Fibroblast of lung (primary cell): ENCODE results near the gene NOL9. TPM values are rescaled to one million over a fixed set of nuclear protein-coding genes. Genes with fewer than 3 reads are reported as not detected.

ENCODE experiments used
- DNase-seq, 2 donors: peaks; one replicate each; pipeline versions ENCODE4 v3.0.0 to v3.0.0-alpha.2; 2010; ENCODE audit warnings: low read depth in 2 of 2
- H2AFZ ChIP-seq: 2 replicates; pipeline ENCODE4 v1.5.1; 2012; ENCODE audit warnings: low read length, control low read depth, inconsistent platforms
- H3K27ac ChIP-seq: 2 replicates; pipeline ENCODE4 v1.5.1; 2011; ENCODE audit warnings: low read length, control low read depth; ENCODE audit not compliant: insufficient read depth
- H3K27me3 ChIP-seq: 2 replicates; pipeline ENCODE4 v1.5.1; 2011; ENCODE audit warnings: mild to moderate bottlenecking, low read length; ENCODE audit not compliant: control insufficient read depth, insufficient read depth
- H3K36me3 ChIP-seq: 2 replicates; pipeline ENCODE4 v1.5.1; 2011; ENCODE audit warnings: low read length; ENCODE audit not compliant: control insufficient read depth, insufficient read depth
- H3K4me1 ChIP-seq: 2 replicates; pipeline ENCODE4 v1.5.1; 2011; ENCODE audit warnings: low read length; ENCODE audit not compliant: control insufficient read depth, insufficient read depth; ENCODE audit errors: extremely low read depth
- H3K4me2 ChIP-seq: 2 replicates; pipeline ENCODE4 v1.5.1; 2011; ENCODE audit warnings: low read length, control low read depth; ENCODE audit not compliant: insufficient read depth; ENCODE audit errors: extremely low read depth
- H3K4me3 ChIP-seq, 4 experiments: fragments of 200-600 bp in 1 of 4; sonication (generic) in 1 of 4; replicated peaks in 1 of 4; 2 replicates each; pipeline ENCODE4 v1.5.1; 2011 to 2016; ENCODE audit warnings: low read length in 4 of 4, low read depth in 3 of 4, mild to moderate bottlenecking in 3 of 4, control low read depth in 2 of 4, inconsistent platforms in 1 of 4, mixed read lengths in 1 of 4; ENCODE audit not compliant: insufficient read depth in 1 of 4; ENCODE audit errors: control extremely low read depth in 1 of 4
- H3K79me2 ChIP-seq: 2 replicates; pipeline ENCODE4 v1.5.1; 2012; ENCODE audit warnings: mild to moderate bottlenecking, low read length, inconsistent platforms; ENCODE audit not compliant: control insufficient read depth, insufficient read depth
- H3K9ac ChIP-seq: 2 replicates; pipeline ENCODE4 v1.5.1; 2011; ENCODE audit warnings: mild to moderate bottlenecking, low read length, control low read depth; ENCODE audit not compliant: insufficient read depth
- H3K9me3 ChIP-seq: 2 replicates; pipeline ENCODE4 v1.5.1; 2012; ENCODE audit warnings: low read depth, low read length; ENCODE audit not compliant: control insufficient read depth, insufficient read depth
- H4K20me1 ChIP-seq: 2 replicates; pipeline ENCODE4 v1.5.1; 2011; ENCODE audit warnings: low read length; ENCODE audit not compliant: control insufficient read depth, insufficient read depth; ENCODE audit errors: extremely low read depth
- CTCF ChIP-seq, 2 donors: IDR thresholded peaks in 1 of 2; conservative IDR thresholded peaks in 1 of 2; 1 replicate in 1 of 2; 2 replicates in 1 of 2; pipeline ENCODE4 v1.5.1; 2011 to 2012; ENCODE audit warnings: low read length in 2 of 2, control low read depth in 1 of 2, inconsistent platforms in 1 of 2, low read depth in 1 of 2, mild to moderate bottlenecking in 1 of 2
- EZH2 ChIP-seq: IDR thresholded peaks from 2 replicates; pipeline ENCODE4 v1.5.1; 2012; ENCODE audit warnings: low read length, control low read depth, mild to moderate bottlenecking; ENCODE audit errors: missing control alignments
- polyA plus RNA-seq, 2 donors: library from polyadenylated mRNA; depleted of rRNA in 1 of 2; stranded (reverse) in 1 of 2; unstranded in 1 of 2; fragments of >200 nt; gene quantifications; 2 replicates each; pipeline ENCODE4 v1.2.1, GENCODE V29; 2011 to 2012; ENCODE audit warnings: missing spikeins in 1 of 2
- total RNA-seq: library from RNA; depleted of rRNA; stranded (reverse); fragments of >200 nt; gene quantifications from 2 replicates; pipeline ENCODE4 v1.2.1, GENCODE V29; 2014

The NOL9 gene
- total and polyA plus RNA-seq, 2 donors (not counting 1 experiment from before 2014, with no cell fraction given): 17.5 to 19.0 TPM

GRCh38 chr1:6491966-6492365, 62.3 kb downstream of the NOL9 start:
- Histone ChIP-seq H4K20me1 (no peaks in the 10 kb centered on the region), H3K79me2 (no peaks in the 10 kb centered on the region), H3K27ac (no peak overlapping the region), H3K9me3 (no peaks in the 10 kb centered on the region), H3K4me1 (no peaks in the 10 kb centered on the region), H3K4me2 (no peak overlapping the region), H3K27me3 (peaks cover 11% of the 10 kb centered on the region), H3K4me3 (no peak overlapping the region), H3K36me3 (no peaks in the 10 kb centered on the region), H3K9ac (no peak overlapping the region), H2AFZ (no peak overlapping the region)
- TF ChIP-seq CTCF (conservative IDR thresholded peaks at IDR 0.05 in 1 of 2, IDR thresholded peaks at IDR 0.05 in 1 of 2; ENCODE audit: low read depth in 1 of 2, low read length in 2 of 2) (no peak), EZH2 (no peak)
- DNase-seq: no peak

GRCh38 chr1:6491480-6491962, 62.8 kb downstream of the NOL9 start, which contains the start of gene PLEKHG5:
Gene PLEKHG5, minus strand, starts transcription at chr1:6491667. Its CDS starts 14,096 bp downstream, at chr1:6477571.
- Histone ChIP-seq H3K9ac (peak within 1 kb of the TSS; percentile 53), H3K36me3 (no peaks in the 10 kb centered on the region), H3K4me1 (no peaks in the 10 kb centered on the region), H3K27me3 (peaks cover 8% of the 10 kb centered on the region), H3K4me2 (peak within 1 kb of the TSS; percentile 92), H3K27ac (peak within 1 kb of the TSS; percentile 38), H3K9me3 (no peaks in the 10 kb centered on the region), H3K4me3 (peak within 1 kb of the TSS; percentile 64 to 88 (median 77)), H2AFZ (peak within 1 kb of the TSS; percentile 39), H4K20me1 (no peaks in the 10 kb centered on the region), H3K79me2 (no peaks in the 10 kb centered on the region)
- TF ChIP-seq EZH2: no peak
- no peak for TF ChIP-seq CTCF (conservative IDR thresholded peaks at IDR 0.05 in 1 of 2, IDR thresholded peaks at IDR 0.05 in 1 of 2; ENCODE audit: low read depth in 1 of 2, low read length in 2 of 2)
- peak; percentile 33 to 93 for DNase-seq

GRCh38 chr1:6491081-6491449, 63.2 kb downstream of the NOL9 start:
- Histone ChIP-seq H3K9ac (peak overlapping the region; percentile 53), H3K27me3 (peaks cover 4% of the 10 kb centered on the region), H3K4me1 (no peaks in the 10 kb centered on the region), H3K4me3 (peak overlapping the region; percentile 64 to 88 (median 77)), H3K36me3 (no peaks in the 10 kb centered on the region), H3K79me2 (no peaks in the 10 kb centered on the region), H4K20me1 (no peaks in the 10 kb centered on the region), H3K4me2 (peak overlapping the region; percentile 92), H2AFZ (no peak overlapping the region), H3K27ac (peak overlapping the region; percentile 38), H3K9me3 (no peaks in the 10 kb centered on the region)
- peak in 1 of 2 donors; percentile 6 for DNase-seq
- TF ChIP-seq CTCF (conservative IDR thresholded peaks at IDR 0.05 in 1 of 2, IDR thresholded peaks at IDR 0.05 in 1 of 2; ENCODE audit: low read depth in 1 of 2, low read length in 2 of 2) (no peak), EZH2 (no peak)
